ENCODE results near the gene KIF3A.

The KIF3A gene

GRCh38 chr5:132687995-132688394 lies 49.4 kb downstream of the KIF3A start:
- no peak overlapping the region for H3K9ac ChIP-seq (ENCODE audit: low read depth, low read length, poor library complexity, severe bottlenecking)
- peaks cover 19% of the 10 kb centered on the region for H3K4me1 ChIP-seq (ENCODE audit: insufficient read depth, low read length, poor library complexity, severe bottlenecking)
- H3K9me2 ChIP-seq (replicated peaks; ENCODE audit: low read depth, low read length) = no peaks in the 10 kb centered on the region
- no peaks in the 10 kb centered on the region for H3K27me3 ChIP-seq (ENCODE audit: insufficient read depth, low read length, poor library complexity, severe bottlenecking)
- no peaks in the 10 kb centered on the region for H4K20me1 ChIP-seq (ENCODE audit: insufficient read depth, low read length, poor library complexity, severe bottlenecking)
- TF ChIP-seq EZH2phosphoT487 (IDR thresholded peaks at IDR 0.05; ENCODE audit: borderline replicate concordance) (no peak), CTCF (conservative IDR thresholded peaks at IDR 0.05; ENCODE audit: low read length) (no peak)
- H3K9me3 ChIP-seq (ENCODE audit: insufficient read depth, low read depth, low read length) = no peaks in the 10 kb centered on the region
- no peak overlapping the region for H2AFZ ChIP-seq (ENCODE audit: low read length)
- H3K4me2 ChIP-seq (ENCODE audit: low read depth, low read length, poor library complexity, severe bottlenecking) = peak overlapping the region; percentile 54
- peak overlapping the region; percentile 49 for H3K4me3 ChIP-seq (ENCODE audit: low read length, poor library complexity, severe bottlenecking)
- H3K36me3 ChIP-seq (ENCODE audit: insufficient read depth, low read length) = no peaks in the 10 kb centered on the region
- H3K79me2 ChIP-seq (ENCODE audit: insufficient read depth, low read length) = no peaks in the 10 kb centered on the region
- no peaks in the 10 kb centered on the region for H3F3A ChIP-seq (ENCODE audit: low read depth)

- Histone ChIP-seq H2AFZ (ENCODE audit: low read length) (no peak overlapping the region), H3K4me3 (ENCODE audit: low read length, poor library complexity, severe bottlenecking) (no peak overlapping the region), H3K27me3 (ENCODE audit: insufficient read depth, low read length, poor library complexity, severe bottlenecking) (no peaks in the 10 kb centered on the region), H3K9me2 (replicated peaks; ENCODE audit: low read depth, low read length) (no peaks in the 10 kb centered on the region), H3K4me2 (ENCODE audit: low read depth, low read length, poor library complexity, severe bottlenecking) (no peak overlapping the region), H3F3A (ENCODE audit: low read depth) (no peaks in the 10 kb centered on the region), H3K79me2 (ENCODE audit: insufficient read depth, low read length) (no peaks in the 10 kb centered on the region), H4K20me1 (ENCODE audit: insufficient read depth, low read length, poor library complexity, severe bottlenecking) (no peaks in the 10 kb centered on the region), H3K9ac (ENCODE audit: low read depth, low read length, poor library complexity, severe bottlenecking) (no peak overlapping the region), H3K9me3 (ENCODE audit: insufficient read depth, low read depth, low read length) (no peaks in the 10 kb centered on the region), H3K36me3 (ENCODE audit: insufficient read depth, low read length) (no peaks in the 10 kb centered on the region), H3K4me1 (ENCODE audit: insufficient read depth, low read length, poor library complexity, severe bottlenecking) (peaks cover 19% of the 10 kb centered on the region)
- no peak for TF ChIP-seq EZH2phosphoT487 (IDR thresholded peaks at IDR 0.05; ENCODE audit: borderline replicate concordance)
- TF ChIP-seq CTCF (conservative IDR thresholded peaks at IDR 0.05; ENCODE audit: low read length) = no peak
Measured at GRCh38 chr5:132686193-132686592, 51.2 kb downstream of the KIF3A start.

- no peak overlapping the region for H3K4me3 ChIP-seq (ENCODE audit: low read length, poor library complexity, severe bottlenecking)
- H3K36me3 ChIP-seq (ENCODE audit: insufficient read depth, low read length) = no peaks in the 10 kb centered on the region
- H2AFZ ChIP-seq (ENCODE audit: low read length) = no peak overlapping the region
- H3K27me3 ChIP-seq (ENCODE audit: insufficient read depth, low read length, poor library complexity, severe bottlenecking) = no peaks in the 10 kb centered on the region
- H3K4me1 ChIP-seq (ENCODE audit: insufficient read depth, low read length, poor library complexity, severe bottlenecking) = peaks cover 19% of the 10 kb centered on the region
- no peak overlapping the region for H3K4me2 ChIP-seq (ENCODE audit: low read depth, low read length, poor library complexity, severe bottlenecking)
- H3K79me2 ChIP-seq (ENCODE audit: insufficient read depth, low read length) = no peaks in the 10 kb centered on the region
- TF ChIP-seq EZH2phosphoT487 (IDR thresholded peaks at IDR 0.05; ENCODE audit: borderline replicate concordance) (no peak), CTCF (conservative IDR thresholded peaks at IDR 0.05; ENCODE audit: low read length) (no peak)
- H4K20me1 ChIP-seq (ENCODE audit: insufficient read depth, low read length, poor library complexity, severe bottlenecking) = no peaks in the 10 kb centered on the region
- no peaks in the 10 kb centered on the region for H3K9me3 ChIP-seq (ENCODE audit: insufficient read depth, low read depth, low read length)
- no peak overlapping the region for H3K9ac ChIP-seq (ENCODE audit: low read depth, low read length, poor library complexity, severe bottlenecking)
- H3F3A ChIP-seq (ENCODE audit: low read depth) = no peaks in the 10 kb centered on the region
- no peaks in the 10 kb centered on the region for H3K9me2 ChIP-seq (replicated peaks; ENCODE audit: low read depth, low read length)
Measured at GRCh38 chr5:132684922-132685720, 52.2 kb downstream of the KIF3A start.
